RWPE2 (cell line): ENCODE data around the gene B9D2.

Experiments
- ATAC-seq: fragments of 200-7000 bp; cut with Tn5 transposase; 3 replicates; pipeline ENCODE4 v1.9.1; 2021; ENCODE audit warnings: low read depth
- DNase-seq: peaks from one replicate; pipeline ENCODE4 v3.0.0-alpha.2; 2020; ENCODE audit warnings: low spot score
- H3K27ac ChIP-seq: fragments of 450-650 bp; 2 replicates; pipeline ENCODE4 v1.5.1; 2017; ENCODE audit warnings: mild to moderate bottlenecking; ENCODE audit not compliant: poor library complexity, severe bottlenecking
- H3K27me3 ChIP-seq: fragments of 250-450 bp; sonication (Bioruptor Pico); 2 replicates; pipeline ENCODE4 v1.5.1; 2021; ENCODE audit warnings: mild to moderate bottlenecking, moderate library complexity; ENCODE audit not compliant: insufficient read depth, poor library complexity, severe bottlenecking
- H3K36me3 ChIP-seq: fragments of 250-450 bp; sonication (Bioruptor Pico); 2 replicates; pipeline ENCODE4 v1.5.1; 2020; ENCODE audit warnings: low read depth, mild to moderate bottlenecking, moderate library complexity
- H3K4me1 ChIP-seq: fragments of 250-450 bp; sonication (Bioruptor Pico); 2 replicates; pipeline ENCODE4 v1.5.1; 2021; ENCODE audit warnings: mild to moderate bottlenecking, moderate library complexity; ENCODE audit not compliant: insufficient read depth, poor library complexity, severe bottlenecking
- H3K4me3 ChIP-seq: fragments of 250-450 bp; sonication (Bioruptor Pico); 2 replicates; pipeline ENCODE4 v1.5.1; 2021; ENCODE audit warnings: mild to moderate bottlenecking, moderate library complexity; ENCODE audit not compliant: severe bottlenecking
- H3K9me3 ChIP-seq: fragments of 250-450 bp; sonication (Bioruptor Pico); 2 replicates; pipeline ENCODE4 v1.5.1; 2021; ENCODE audit warnings: mild to moderate bottlenecking, moderate library complexity; ENCODE audit not compliant: severe bottlenecking
- CTCF ChIP-seq: fragments of 450-650 bp; IDR thresholded peaks from one replicate; pipeline ENCODE4 v1.5.1; 2017; ENCODE audit warnings: mild to moderate bottlenecking, moderate library complexity; ENCODE audit not compliant: poor library complexity, severe bottlenecking

B9D2 gene

DNA sequence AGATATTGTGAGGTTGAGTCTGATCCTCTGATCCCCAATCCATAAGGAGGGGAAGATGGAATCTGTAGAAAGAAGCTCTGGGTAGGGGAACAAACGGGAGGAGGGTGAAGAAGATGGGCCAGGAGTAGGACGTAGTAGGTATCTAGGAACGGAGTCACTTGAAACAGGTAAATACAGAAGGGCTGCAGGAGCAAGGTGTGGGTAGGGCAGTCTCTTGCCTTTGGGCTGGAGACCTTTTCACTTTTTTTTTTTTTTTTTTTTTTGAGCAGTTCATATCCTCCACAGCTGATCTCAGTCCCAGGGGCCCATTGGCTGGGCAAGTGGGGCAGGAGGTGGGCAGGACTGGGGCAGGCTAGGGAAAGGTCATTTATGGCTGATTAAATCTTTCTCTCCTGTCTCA is 35.1 kb upstream of the B9D2 start:
- Histone ChIP-seq H3K9me3 (no peaks in the 10 kb centered on the region), H3K27me3 (no peaks in the 10 kb centered on the region), H3K36me3 (no peaks in the 10 kb centered on the region), H3K4me1 (peaks cover 3% of the 10 kb centered on the region), H3K4me3 (no peak overlapping the region), H3K27ac (no peak overlapping the region)
- DNase-seq (no peak), ATAC-seq (no peak)
- no peak for TF ChIP-seq CTCF

DNA sequence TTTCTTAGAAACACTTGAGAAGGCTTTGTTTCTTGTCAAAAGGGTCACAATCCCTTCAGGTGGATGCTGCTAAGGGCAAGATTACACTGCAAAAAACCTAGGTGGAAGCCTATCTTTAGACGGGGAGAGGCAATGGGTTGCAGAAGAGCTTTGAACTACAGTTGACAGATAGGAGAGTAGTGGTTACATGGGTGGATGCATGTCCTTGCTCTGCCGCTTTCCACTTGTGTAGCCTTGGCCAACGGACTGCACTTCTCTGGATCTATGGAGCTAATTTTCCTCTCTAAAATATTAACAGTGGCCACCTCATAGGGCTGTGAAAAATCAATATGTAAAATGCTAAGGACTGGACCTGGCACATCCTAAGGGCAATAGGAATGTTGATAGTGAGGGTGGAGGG is 34.6 kb upstream of the B9D2 start:
- H3K36me3 ChIP-seq: no peaks in the 10 kb centered on the region
- DNase-seq (no peak), ATAC-seq (no peak)
- H3K4me1 ChIP-seq: peaks cover 3% of the 10 kb centered on the region
- H3K27me3 ChIP-seq: no peaks in the 10 kb centered on the region
- H3K4me3 ChIP-seq: peak overlapping the region; percentile 78
- no peak overlapping the region for H3K27ac ChIP-seq
- no peaks in the 10 kb centered on the region for H3K9me3 ChIP-seq
- TF ChIP-seq CTCF: no peak

DNA sequence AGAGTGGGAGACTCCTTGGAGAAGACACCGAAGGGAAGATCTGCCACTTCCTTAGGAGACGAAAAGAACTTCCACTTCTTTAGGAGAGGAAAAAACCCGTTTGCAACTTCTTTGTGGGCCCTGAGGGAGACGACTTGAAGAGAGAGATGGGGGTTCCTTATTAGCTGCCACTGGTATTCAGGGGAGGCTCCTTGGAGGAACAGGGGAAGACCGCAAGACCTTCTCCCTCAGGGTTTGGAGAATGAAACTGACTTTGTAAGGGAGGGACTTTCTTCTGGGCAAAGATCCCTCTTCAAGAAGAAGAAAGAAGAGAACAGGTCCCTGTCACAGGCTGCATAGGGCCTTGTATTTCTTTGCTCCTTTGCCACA is 34.1 kb upstream of the B9D2 start:
- no peaks in the 10 kb centered on the region for H3K9me3 ChIP-seq
- peak overlapping the region; percentile 48 for H3K27ac ChIP-seq
- H3K4me1 ChIP-seq: peaks cover 3% of the 10 kb centered on the region
- no peak for ATAC-seq
- H3K36me3 ChIP-seq: no peaks in the 10 kb centered on the region
- H3K4me3 ChIP-seq: peak overlapping the region; percentile 78
- no peaks in the 10 kb centered on the region for H3K27me3 ChIP-seq
- no peak for DNase-seq
- no peak for TF ChIP-seq CTCF

- Histone ChIP-seq H3K4me3 (peak within 1 kb of the TSS; percentile 78), H3K4me1 (peaks cover 3% of the 10 kb centered on the region), H3K9me3 (no peaks in the 10 kb centered on the region), H3K27me3 (no peaks in the 10 kb centered on the region), H3K36me3 (no peaks in the 10 kb centered on the region), H3K27ac (peak within 1 kb of the TSS; percentile 48)
- DNase-seq (peak; percentile 99), ATAC-seq (peak; percentile 93)
- no peak for TF ChIP-seq CTCF
Measured at GRCh38 chr19:41397086-41398049, 33.4 kb upstream of the B9D2 start, which contains the start of the genes BCKDHA and EXOSC5. Gene BCKDHA (plus strand): TSS chr19:41397818. CDS start chr19:41397828, 10 bp downstream. Gene EXOSC5 (minus strand): TSS chr19:41397359. CDS start chr19:41397328, 31 bp downstream.

- Histone ChIP-seq H3K36me3 (peaks cover 14% of the 10 kb centered on the region), H3K27me3 (no peaks in the 10 kb centered on the region), H3K4me1 (peaks cover 3% of the 10 kb centered on the region), H3K4me3 (no peak overlapping the region), H3K27ac (no peak overlapping the region), H3K9me3 (no peaks in the 10 kb centered on the region)
- no peak for DNase-seq
- no peak for TF ChIP-seq CTCF
- no peak for ATAC-seq
Measured at GRCh38 chr19:41395355-41395754, 31.4 kb upstream of the B9D2 start.
